K562 (cell line): Measurements from ENCODE around the gene HADH. TPM values are rescaled to one million over a fixed set of nuclear protein-coding genes. Genes with fewer than 3 reads are reported as not detected.

Source experiments
- ATAC-seq: fragments of 200-7000 bp; cut with Tn5 transposase; 3 replicates; pipeline ENCODE4 v1.9.1; 2020; ENCODE audit warnings: moderate library complexity
- BruUV-seq: library from RNA; stranded (reverse); fragments of 400-500 nt; replicated peaks from 2 replicates; lab custom pipeline; 2021; lab: Mats Ljungman, UMichigan
- CTCF ChIA-PET: fragments of 300-600 bp; formaldehyde crosslinking; extraction: SDS; loops from one replicate; lab custom pipeline; 2021; ENCODE audit warnings: low intra/inter-chr PET ratio; lab: Yijun Ruan, JAX
- POLR2A ChIA-PET: fragments of 300-600, 350-650 bp; sonication (Branson Sonifier 250); formaldehyde crosslinking; extraction: SDS; loops from one replicate; lab custom pipeline; 2021; ENCODE audit warnings: antibody characterized with exemption, inconsistent platforms; lab: Yijun Ruan, JAX
- DNase-seq, 4 experiments: peaks; one replicate each; pipeline versions ENCODE4 v3.0.0 to v3.0.0-alpha.2; 2011 to 2018; ENCODE audit warnings: low spot score in 3 of 4, mixed read lengths in 3 of 4; ENCODE audit errors: extremely low read depth in 1 of 4
- FAIRE-seq: peaks from 2 replicates; lab custom pipeline; 2011; peaks lifted over from hg19 to GRCh38; lab: Jason Lieb, UNC
- H2AFZ ChIP-seq: 2 replicates; pipeline ENCODE4 v1.6.0; 2011; ENCODE audit warnings: low read depth, low read length, control low read depth, inconsistent platforms
- H3K27ac ChIP-seq: fragments of 200-600 bp; 3 replicates; pipeline ENCODE4 v1.8.0; 2011; ENCODE audit warnings: low read depth, mild to moderate bottlenecking, control low read depth, inconsistent platforms, low read length, moderate library complexity, mixed read lengths; ENCODE audit errors: extremely low read depth
- H3K27me3 ChIP-seq, 2 experiments: fragments of 300-600 bp in 1 of 2; 2 replicates in 1 of 2; 3 replicates in 1 of 2; pipeline versions ENCODE4 v1.6.0 to v1.8.0; 2011; ENCODE audit warnings: inconsistent platforms in 2 of 2, low read length in 2 of 2, mild to moderate bottlenecking in 1 of 2, mixed read lengths in 1 of 2, moderate library complexity in 1 of 2; ENCODE audit not compliant: control insufficient read depth in 2 of 2, insufficient read depth in 2 of 2
- H3K36me3 ChIP-seq: fragments of 300-600 bp; 3 replicates; pipeline ENCODE4 v1.8.0; 2011; ENCODE audit warnings: mild to moderate bottlenecking, low read length, inconsistent platforms; ENCODE audit not compliant: control insufficient read depth, insufficient read depth
- H3K4me1 ChIP-seq, 2 experiments: fragments of 200-600 bp in 1 of 2; replicated peaks in 1 of 2; 2 replicates in 1 of 2; 3 replicates in 1 of 2; pipeline versions ENCODE4 v1.5.1 to v1.8.0; 2011; ENCODE audit warnings: inconsistent platforms in 2 of 2, low read length in 2 of 2, mild to moderate bottlenecking in 1 of 2, mixed read lengths in 1 of 2, moderate library complexity in 1 of 2; ENCODE audit not compliant: control insufficient read depth in 2 of 2, insufficient read depth in 2 of 2
- H3K4me2 ChIP-seq: 2 replicates; pipeline ENCODE4 v1.6.1; 2011; ENCODE audit warnings: low read length, control low read depth, inconsistent platforms, mixed read lengths; ENCODE audit not compliant: insufficient read depth
- H3K4me3 ChIP-seq: fragments of 200-600 bp; sonication (generic), shearing (Covaris generic); 2 replicates; pipeline ENCODE4 v1.5.1; 2016; ENCODE audit warnings: control low read depth, inconsistent platforms
- H3K79me2 ChIP-seq: fragments of 200-600 bp; 3 replicates; pipeline ENCODE4 v1.8.0; 2011; ENCODE audit warnings: low read length, inconsistent platforms; ENCODE audit not compliant: control insufficient read depth, insufficient read depth
- H3K9ac ChIP-seq, 2 experiments: 2 replicates each; pipeline versions ENCODE4 v1.6.0 to v1.6.1; 2011; ENCODE audit warnings: low read depth in 2 of 2, low read length in 2 of 2, control low read depth in 1 of 2, inconsistent platforms in 1 of 2, mild to moderate bottlenecking in 1 of 2, mixed read lengths in 1 of 2; ENCODE audit not compliant: insufficient read depth in 1 of 2
- H3K9me1 ChIP-seq: one replicate; pipeline ENCODE4 v1.6.0; 2011; ENCODE audit warnings: inconsistent platforms, mild to moderate bottlenecking, low read length, moderate library complexity; ENCODE audit not compliant: control insufficient read depth, insufficient read depth
- H3K9me3 ChIP-seq: replicated peaks from 2 replicates; pipeline ENCODE4 v1.5.1; 2011; ENCODE audit warnings: low read depth, low read length, inconsistent platforms; ENCODE audit not compliant: control insufficient read depth, insufficient read depth
- H4K20me1 ChIP-seq: replicated peaks from 2 replicates; pipeline ENCODE4 v1.6.1; 2011; ENCODE audit warnings: low read length, inconsistent platforms, mixed read lengths; ENCODE audit not compliant: control insufficient read depth, insufficient read depth
- BHLHE40 ChIP-seq: IDR thresholded peaks from 2 replicates; pipeline ENCODE4 v1.6.1; 2011; ENCODE audit warnings: low read length, improper control_type of control experiment
- CC2D1A ChIP-seq: fragments of 450-650 bp; IDR thresholded peaks from 2 replicates; pipeline ENCODE4 v1.6.1; 2017; ENCODE audit warnings: mild to moderate bottlenecking
- DPF2 ChIP-seq: fragments of 450-650 bp; IDR thresholded peaks from 2 replicates; pipeline ENCODE4 v1.6.1; 2016
- HNRNPL ChIP-seq: fragments of 200-400 bp; formaldehyde crosslinking; IDR thresholded peaks from 2 replicates; pipeline ENCODE4 v1.6.1; 2017; ENCODE audit warnings: low read depth, mild to moderate bottlenecking, low read length
- MAFF ChIP-seq: IDR thresholded peaks from 2 replicates; pipeline ENCODE4 v1.6.1; 2012; ENCODE audit warnings: low read length, improper control_type of control experiment
- MEF2A ChIP-seq: IDR thresholded peaks from 2 replicates; pipeline ENCODE4 v1.6.1; 2011; ENCODE audit warnings: low read depth, mild to moderate bottlenecking, low read length, moderate library complexity; ENCODE audit not compliant: control insufficient read depth
- PHB2 ChIP-seq: fragments of 450-650 bp; IDR thresholded peaks from 2 replicates; pipeline ENCODE4 v1.6.1; 2017; ENCODE audit warnings: low read depth
- RHOXF2B ChIP-seq: fragments of 250-450 bp; sonication (Bioruptor Pico); conservative IDR thresholded peaks from 2 replicates; pipeline ENCODE4 v1.5.1; 2021
- SAFB ChIP-seq: fragments of 200-400 bp; formaldehyde crosslinking; IDR thresholded peaks from 2 replicates; pipeline ENCODE4 v1.6.1; 2017; ENCODE audit warnings: low read depth, low read length, borderline replicate concordance
- SAP30 ChIP-seq: fragments of 200-600 bp; sonication (generic); IDR thresholded peaks from 2 replicates; pipeline ENCODE4 v1.6.1; 2012; ENCODE audit warnings: borderline replicate concordance, low read depth, mild to moderate bottlenecking, moderate library complexity, low read length, control low read depth, inconsistent platforms; ENCODE audit not compliant: insufficient read depth, poor library complexity, severe bottlenecking
- ZNF561 ChIP-seq: fragments of 450-650 bp; formaldehyde crosslinking; conservative IDR thresholded peaks from 2 replicates; pipeline ENCODE4 v1.4.0; 2020; ENCODE audit warnings: mild to moderate bottlenecking, moderate library complexity
- WGBS: fragments of 100-300 bp; shearing (Covaris generic); methylation state at CpG from one replicate; pipeline ENCODE4 v1.1.6; 2016; ENCODE audit warnings: low coverage, mixed read lengths; ENCODE audit not compliant: insufficient coverage; ENCODE audit errors: missing lambda C conversion rate; 5-methylcytosine and 5-hydroxymethylcytosine counted together
- in situ Hi-C: fragments of 300-500 bp; cut with MboI; formaldehyde crosslinking; loops from 4 replicates; pipeline ENCODE4 v1.15.0; 2018; ENCODE audit warnings: inconsistent platforms, mixed read lengths
- intact Hi-C: fragments of 100-400 bp; cut with micrococcal nuclease; formaldehyde crosslinking; loops from 2 replicates; pipeline ENCODE4 v1.14.2; 2022
- polyA plus RNA-seq, 8 experiments: library from polyadenylated mRNA; depleted of rRNA in 4 of 8; stranded (reverse) in 5 of 8; unstranded in 3 of 8; fragments of >200 nt; fragmentation: Nextera tagmentation in 2 of 8; fragmentation: Illumina TruSeq in 1 of 8; extraction: Ambion mirVana in 2 of 8; extraction: Trizol in 1 of 8; gene quantifications; 2 replicates each; pipeline versions ENCODE4 v1.2.1 to v1.2.3, GENCODE V29; 2011 to 2014; ENCODE audit warnings: inconsistent platforms in 1 of 8, missing spikeins in 1 of 8
- total RNA-seq, 7 experiments: library from RNA; depleted of rRNA in 6 of 7; stranded (reverse); fragments of >200 nt in 6 of 7; fragmentation: Illumina TruSeq in 2 of 7; extraction: Trizol in 2 of 7; gene quantifications; 2 replicates each; pipeline versions ENCODE4 v1.2.1 to v1.2.3, GENCODE V29; 2011 to 2021; ENCODE audit warnings: low replicate concordance in 1 of 7

The HADH gene
- total and polyA plus RNA-seq, 9 of the 15 experiments (the other 6 are each of a cell fraction or from before 2014, with no cell fraction given): 9.4 to 73.3 (median 32.8) TPM

- TF ChIP-seq MEF2A (no peak), DPF2 (peak; percentile 89)
- TF ChIP-seq, all 486 proteins: peak for 28
Observed at GRCh38 chr4:108044951-108045686, 55.4 kb downstream of the HADH start (continued).

GRCh38 chr4:108045687-108046024, 56.0 kb downstream of the HADH start:
- H3K4me1 ChIP-seq: peaks cover 0 to 15% of the 10 kb centered on the region in 2 experiments; a peak in 4 of 5 replicates
- H3K4me3 ChIP-seq: no peak overlapping the region
- in situ Hi-C loops: no loop called here
- H3K9ac ChIP-seq: peak overlapping the region in 1 of 2 experiments; percentile 0; a peak in 1 of 4 replicates
- peak; percentile 57 for ATAC-seq
- POLR2A ChIA-PET: interaction anchor here (0.9 to 1.7 kb wide), 4 partner anchors 10 to 16 kb away, joined by 3 to 6 read pairs (median 5); no protein-coding TSS in a partner anchor
- H2AFZ ChIP-seq: no peak overlapping the region
- no peak overlapping the region for H3K4me2 ChIP-seq
- no peaks in the 10 kb centered on the region for H3K9me1 ChIP-seq
- H3K36me3 ChIP-seq: peaks cover 19% of the 10 kb centered on the region; the same call in 1 of the 3 replicates
- TF ChIP-seq PHB2 (no peak), ZNF561 (no peak), BHLHE40 (no peak), SAP30 (no peak), HNRNPL (no peak), CC2D1A (no peak), RHOXF2B (CRISPR knock-in tag) (no peak), MAFF (no peak), SAFB (no peak)
- TF ChIP-seq, all 486 proteins: peak for 0
- Histone ChIP-seq H3K27me3 (no peaks in the 10 kb centered on the region), H3K27ac (no peak overlapping the region), H3K9me3 (no peaks in the 10 kb centered on the region), H4K20me1 (no peaks in the 10 kb centered on the region), H3K79me2 (no peaks in the 10 kb centered on the region)
- 29% methylated on average over 2 of the region's 3 CpGs for WGBS
- BruUV-seq: no TSS peak
- intact Hi-C loops: no loop called here
- FAIRE-seq (peak; percentile 32), DNase-seq (peak in 2 of 4 experiments; percentile 11 to 26)
- CTCF ChIA-PET: no interaction called here
